Small intestine (tissue), 7 donors: ENCODE results near the gene GJC2. TPM values are rescaled to one million over a fixed set of nuclear protein-coding genes. Genes with fewer than 3 reads are reported as not detected.

Experiments used
- DNase-seq, 2 donors: peaks; one replicate each; pipeline versions ENCODE4 v3.0.0 to v3.0.0-alpha.2; 2013
- FAIRE-seq: peaks from 2 replicates; lab custom pipeline; 2012; peaks lifted over from hg19 to GRCh38; lab: Jason Lieb, UNC
- H3K27ac ChIP-seq, 3 donors: one replicate each; pipeline ENCODE4 v1.5.1; 2013; ENCODE audit warnings: low read length in 2 of 3, mild to moderate bottlenecking in 2 of 3, control low read depth in 1 of 3, inconsistent platforms in 1 of 3, low read depth in 1 of 3, moderate library complexity in 1 of 3
- H3K27me3 ChIP-seq, 3 donors: one replicate each; pipeline ENCODE4 v1.6.1; 2013; ENCODE audit warnings: low read length in 3 of 3, inconsistent platforms in 1 of 3; ENCODE audit not compliant: control insufficient read depth in 3 of 3, insufficient read depth in 3 of 3
- H3K36me3 ChIP-seq, 3 donors: one replicate each; pipeline ENCODE4 v1.6.1; 2013; ENCODE audit warnings: low read length in 3 of 3, inconsistent platforms in 1 of 3, low read depth in 1 of 3, mild to moderate bottlenecking in 1 of 3, moderate library complexity in 1 of 3; ENCODE audit not compliant: control insufficient read depth in 3 of 3, insufficient read depth in 2 of 3
- H3K4me1 ChIP-seq, 3 donors: one replicate each; pipeline ENCODE4 v1.6.1; 2013; ENCODE audit warnings: low read length in 2 of 3, inconsistent platforms in 1 of 3, low read depth in 1 of 3, mild to moderate bottlenecking in 1 of 3, moderate library complexity in 1 of 3; ENCODE audit not compliant: control insufficient read depth in 3 of 3, insufficient read depth in 2 of 3
- H3K4me3 ChIP-seq, 3 donors: one replicate each; pipeline ENCODE4 v1.5.1; 2013; ENCODE audit warnings: low read length in 3 of 3, control low read depth in 1 of 3, inconsistent platforms in 1 of 3, low read depth in 1 of 3, mild to moderate bottlenecking in 1 of 3, moderate library complexity in 1 of 3
- H3K9me3 ChIP-seq, 2 donors: one replicate each; pipeline ENCODE4 v1.6.1; 2013; ENCODE audit warnings: low read depth in 1 of 2, low read length in 1 of 2; ENCODE audit not compliant: control insufficient read depth in 2 of 2, insufficient read depth in 1 of 2
- WGBS, 3 donors: extraction: QIAGEN DNeasy Blood & Tissue Kit; methylation state at CpG; one replicate each; pipeline ENCODE4 v1.1.7; 2013; 5-methylcytosine and 5-hydroxymethylcytosine counted together
- polyA plus RNA-seq, 4 donors: library from polyadenylated mRNA; stranded (reverse) in 3 of 4; unstranded in 1 of 4; fragments of 200-250 nt in 3 of 4; fragments of 120-200 nt in 1 of 4; gene quantifications; one replicate each; pipeline versions ENCODE4 v1.2.1 to v1.2.3, GENCODE V29; 2013
- donor health status: healthy with polysubstance abuse.
- donor health status: control.
- donor health status: control.
- donor health status: Bipolar disorder and iron deficiency.
- donor health status: healthy.

Gene GJC2
- polyA plus RNA-seq, 4 donors, result 0.27 to 1.4 (median 0.99) TPM; not detected in 1

DNA sequence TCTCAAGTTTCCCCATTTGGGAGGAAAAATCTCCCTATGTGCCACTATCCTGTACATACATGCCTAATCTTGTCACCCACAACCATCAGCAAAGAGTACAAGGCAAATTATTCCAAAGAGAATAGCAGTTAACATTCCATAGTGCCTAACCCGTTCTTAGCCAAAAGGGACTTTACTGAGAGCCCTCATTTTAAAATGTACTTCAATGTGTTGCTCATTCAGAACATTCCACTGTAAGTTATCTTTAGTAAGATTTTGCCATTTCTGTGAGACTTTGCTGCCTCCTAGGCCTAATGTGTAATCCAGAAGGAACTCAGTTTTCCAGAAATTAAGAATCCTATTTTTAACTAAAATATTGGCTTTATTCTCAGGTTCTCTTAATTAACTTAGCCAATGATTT is 29.4 kb upstream of the GJC2 start:
- peaks cover 0 to 21% (median 0%) of the 10 kb centered on the region in 3 donors for H3K4me1 ChIP-seq
- no peak for DNase-seq

DNA sequence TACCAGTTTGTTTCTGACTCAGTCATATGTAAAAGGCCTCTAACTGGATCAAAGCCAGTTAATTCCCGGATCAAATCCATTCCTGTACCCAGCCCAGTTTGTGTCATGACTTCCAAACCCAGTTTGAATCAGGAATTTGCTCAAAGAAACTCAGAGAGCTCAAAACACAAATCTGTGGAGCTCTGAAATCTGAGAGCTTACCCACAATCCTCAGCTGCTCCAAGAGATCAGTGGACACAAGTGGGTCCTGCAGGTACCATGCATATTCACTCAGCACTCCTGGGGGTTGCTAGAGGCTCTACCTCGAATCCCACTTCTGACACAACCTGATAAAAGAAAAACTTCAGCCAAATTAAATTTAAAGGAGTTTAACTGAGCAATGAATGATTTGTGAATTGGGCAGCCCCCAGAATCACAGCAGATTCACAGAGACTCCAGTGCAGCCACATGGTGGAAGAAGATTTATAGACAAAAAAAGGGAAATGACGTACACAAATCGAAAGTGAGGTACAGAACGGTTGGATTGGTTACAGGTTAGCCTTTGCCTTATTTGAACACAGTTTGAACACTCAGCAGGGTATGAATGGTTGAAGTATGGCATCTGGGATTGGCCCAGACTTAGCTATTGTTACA is 28.8 kb upstream of the GJC2 start:
- H3K36me3 ChIP-seq, result no peaks in the 10 kb centered on the region
- 67 to 76% (median 71%) methylated on average over 5 of the region's 5 CpGs for WGBS, 3 donors
- no peaks in the 10 kb centered on the region for H3K27me3 ChIP-seq
- H3K27ac ChIP-seq, result no peak overlapping the region
- H3K4me3 ChIP-seq, result no peak overlapping the region
- FAIRE-seq (no peak), DNase-seq (no peak)
- peaks cover 0 to 21% (median 0%) of the 10 kb centered on the region in 3 donors for H3K4me1 ChIP-seq
- H3K9me3 ChIP-seq, result peaks cover 0 to 7% of the 10 kb centered on the region in 2 donors

More for the DNA sequence above, 29.4 kb upstream of the GJC2 start:
- Histone ChIP-seq H3K36me3 (no peaks in the 10 kb centered on the region), H3K4me3 (no peak overlapping the region), H3K9me3 (peaks cover 0 to 7% of the 10 kb centered on the region in 2 donors), H3K27me3 (no peaks in the 10 kb centered on the region), H3K27ac (no peak overlapping the region)
- no peak for FAIRE-seq
- 74 to 86% (median 83%) methylated on average over 1 of the region's 1 CpG for WGBS, 3 donors

DNA sequence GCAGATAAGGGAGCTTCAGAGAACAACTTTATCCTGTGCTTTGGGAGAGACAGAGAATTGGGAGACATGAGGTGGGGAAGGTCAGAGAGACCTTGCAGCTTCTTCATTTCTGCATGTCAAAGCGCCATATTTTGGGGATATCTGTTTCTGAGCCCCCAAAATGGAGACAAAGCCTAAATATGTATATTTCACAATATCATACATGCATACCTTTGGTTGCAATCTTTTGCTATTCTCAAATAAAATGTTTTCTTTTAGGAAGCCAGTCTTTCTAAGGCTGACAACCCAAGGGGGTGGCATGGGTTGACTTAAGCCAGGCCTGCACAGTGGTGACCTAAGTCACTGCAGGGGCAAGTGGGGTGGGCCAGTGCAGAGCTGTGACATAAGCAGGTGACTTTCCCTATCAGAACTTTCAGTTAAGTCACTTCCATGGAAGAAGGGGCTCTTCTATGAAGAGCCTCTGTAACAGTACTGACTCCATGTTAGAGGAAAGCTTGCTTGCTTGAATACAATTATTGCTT is 26.7 kb upstream of the GJC2 start:
- DNase-seq (no peak), FAIRE-seq (no peak)

DNA sequence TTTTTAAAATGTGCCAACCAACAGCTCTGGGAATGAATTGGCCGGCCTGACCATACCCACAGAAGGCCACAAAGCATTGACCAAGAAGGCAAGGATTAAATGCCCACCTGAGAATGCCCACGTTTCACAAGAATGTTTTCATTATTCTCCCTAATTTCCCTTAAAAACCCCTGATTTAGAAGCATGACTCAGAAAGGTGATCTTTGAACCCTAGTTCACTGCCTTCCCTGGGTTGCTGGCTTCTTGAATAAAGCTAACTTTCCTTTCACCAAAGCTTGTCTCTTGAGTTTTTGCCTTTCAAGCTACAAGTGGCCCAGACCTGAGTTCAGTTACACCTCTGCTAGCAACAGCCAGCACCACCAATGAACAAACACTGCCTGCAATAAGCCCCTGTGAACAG is 26.2 kb upstream of the GJC2 start:
- peaks cover 0 to 6% of the 10 kb centered on the region in 2 donors for H3K9me3 ChIP-seq
- peak overlapping the region in 1 of 3 donors; percentile 74 for H3K27ac ChIP-seq
- 39 to 59% (median 48%) methylated on average over 2 of the region's 2 CpGs for WGBS, 3 donors
- DNase-seq (peak in 1 of 2 donors; percentile 66), FAIRE-seq (no peak)
- no peaks in the 10 kb centered on the region for H3K27me3 ChIP-seq
- no peaks in the 10 kb centered on the region for H3K36me3 ChIP-seq
- peaks cover 0 to 21% (median 0%) of the 10 kb centered on the region in 3 donors for H3K4me1 ChIP-seq
- no peak overlapping the region for H3K4me3 ChIP-seq

More for the DNA sequence above, 26.7 kb upstream of the GJC2 start:
- H3K27ac ChIP-seq, result peak overlapping the region in 1 of 3 donors; percentile 74
- H3K9me3 ChIP-seq, result peaks cover 0 to 7% of the 10 kb centered on the region in 2 donors
- H3K27me3 ChIP-seq, result no peaks in the 10 kb centered on the region
- no peaks in the 10 kb centered on the region for H3K36me3 ChIP-seq
- H3K4me3 ChIP-seq, result no peak overlapping the region
- WGBS, 3 donors, result 73 to 100% (median 96%) methylated on average over 1 of the region's 1 CpG
- peaks cover 0 to 21% (median 0%) of the 10 kb centered on the region in 3 donors for H3K4me1 ChIP-seq

DNA sequence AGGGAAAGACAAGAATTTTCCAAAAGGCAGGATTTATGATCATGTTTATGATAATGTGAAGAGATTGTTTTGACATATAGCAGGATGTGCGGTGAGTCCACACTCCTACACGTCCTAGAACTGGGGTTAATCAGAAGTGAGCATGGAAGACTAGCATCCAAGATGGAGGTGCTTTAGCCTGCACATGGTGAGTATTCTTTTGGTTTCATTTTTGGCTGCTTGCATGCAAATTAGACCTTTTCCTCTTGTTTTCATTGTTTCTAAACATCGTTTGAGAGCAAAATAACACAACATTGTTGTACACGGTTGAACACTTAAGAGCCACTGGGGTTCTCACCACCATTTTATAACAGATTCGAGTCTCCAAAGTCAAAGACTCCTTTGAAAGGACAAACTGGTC is 24.5 kb upstream of the GJC2 start:
- Histone ChIP-seq H3K27me3 (no peaks in the 10 kb centered on the region), H3K4me1 (peaks cover 0 to 21% (median 0%) of the 10 kb centered on the region in 3 donors), H3K27ac (no peak overlapping the region), H3K4me3 (no peak overlapping the region), H3K36me3 (no peaks in the 10 kb centered on the region), H3K9me3 (no peaks in the 10 kb centered on the region)
- 67 to 92% (median 82%) methylated on average over 5 of the region's 5 CpGs for WGBS, 3 donors
- DNase-seq (no peak), FAIRE-seq (no peak)

DNA sequence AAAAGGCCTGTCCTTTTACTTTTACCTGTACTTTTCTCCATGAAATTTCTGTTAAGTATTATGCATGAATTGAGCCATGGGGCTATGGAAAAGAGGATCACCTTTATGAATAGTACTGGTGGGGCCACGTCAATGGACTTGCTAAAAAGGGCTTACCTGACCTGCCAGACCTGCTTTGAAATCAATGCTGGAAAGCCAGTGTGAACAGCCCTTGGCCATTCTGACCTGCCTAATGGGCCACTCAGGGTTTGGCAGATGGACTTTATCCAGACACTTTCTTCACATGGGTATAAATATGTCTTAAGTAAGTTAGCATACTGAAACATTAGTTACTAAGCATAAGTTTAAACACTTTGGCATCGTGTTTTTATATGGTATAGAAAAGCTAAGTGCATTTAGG is 18.0 kb upstream of the GJC2 start:
- DNase-seq, result peak in 1 of 2 donors; percentile 57
- peaks cover 0 to 12% (median 0%) of the 10 kb centered on the region in 3 donors for H3K27me3 ChIP-seq
- H3K9me3 ChIP-seq, result no peaks in the 10 kb centered on the region
- peaks cover 0 to 9% (median 0%) of the 10 kb centered on the region in 3 donors for H3K4me1 ChIP-seq
- peak overlapping the region in 1 of 3 donors; percentile 78 for H3K27ac ChIP-seq
- no peaks in the 10 kb centered on the region for H3K36me3 ChIP-seq
- 74 to 84% (median 78%) methylated on average over 2 of the region's 2 CpGs for WGBS, 3 donors
- H3K4me3 ChIP-seq, result no peak overlapping the region
- FAIRE-seq, result no peak

DNA sequence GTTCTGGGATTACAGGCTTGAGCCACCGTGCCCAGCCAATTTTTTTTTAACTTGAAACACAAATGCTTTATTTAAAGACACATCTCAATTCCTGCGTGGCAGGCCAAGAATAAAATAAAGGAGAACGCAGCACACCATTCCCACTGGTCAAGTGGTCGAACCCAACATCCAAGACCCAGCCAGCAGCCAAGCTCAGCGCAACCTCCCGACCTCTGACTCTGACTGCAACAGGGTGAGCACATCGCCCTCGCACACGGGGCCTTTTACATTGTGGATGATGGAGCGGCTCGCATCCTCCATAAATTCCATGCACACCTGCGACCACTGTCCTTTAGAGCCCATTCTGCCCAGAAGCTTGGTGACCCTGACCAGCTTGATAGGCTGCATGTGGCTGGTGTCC is 15.1 kb upstream of the GJC2 start:
- 89 to 91% (median 89%) methylated on average over 12 of the region's 12 CpGs for WGBS, 3 donors

DNA sequence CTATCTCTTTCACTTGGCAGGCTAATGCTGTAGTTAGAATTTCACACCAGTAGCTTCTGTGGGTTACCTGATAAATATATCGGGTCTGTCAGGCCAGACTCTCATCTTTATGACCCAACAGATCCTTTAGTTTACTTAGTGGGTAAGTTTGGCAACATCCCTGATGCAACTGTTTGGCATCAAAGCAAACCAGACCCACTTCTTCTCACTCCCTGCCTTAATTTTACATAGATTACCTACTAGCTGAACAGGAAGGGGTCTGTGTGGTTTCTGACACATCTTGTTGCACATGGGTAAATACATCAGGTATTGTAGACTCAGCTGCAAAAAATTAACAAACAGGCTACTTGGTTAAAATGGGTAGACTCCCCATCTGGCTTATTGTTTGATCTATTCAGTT is 12.8 kb upstream of the GJC2 start:
- 12 to 45% (median 18%) methylated on average over 1 of the region's 1 CpG for WGBS, 3 donors
- Histone ChIP-seq H3K27ac (no peak overlapping the region), H3K4me3 (no peak overlapping the region), H3K27me3 (peaks cover 0 to 13% (median 0%) of the 10 kb centered on the region in 3 donors), H3K4me1 (peaks cover 3 to 11% (median 4%) of the 10 kb centered on the region in 3 donors), H3K36me3 (peaks cover 0 to 10% (median 0%) of the 10 kb centered on the region in 3 donors), H3K9me3 (no peaks in the 10 kb centered on the region)
- no peak for FAIRE-seq
- no peak for DNase-seq

More for the DNA sequence above, 15.1 kb upstream of the GJC2 start:
- Histone ChIP-seq H3K27me3 (peaks cover 0 to 13% (median 0%) of the 10 kb centered on the region in 3 donors), H3K4me3 (no peak overlapping the region), H3K36me3 (no peaks in the 10 kb centered on the region), H3K9me3 (no peaks in the 10 kb centered on the region), H3K27ac (no peak overlapping the region), H3K4me1 (peaks cover 0 to 12% (median 0%) of the 10 kb centered on the region in 3 donors)
- DNase-seq (no peak), FAIRE-seq (no peak)
